NT2/D1 (cell line): Measurements from ENCODE around the gene TTC3.

Source experiments
- SUZ12 ChIP-seq: IDR thresholded peaks from 2 replicates; pipeline ENCODE4 v1.6.1; 2011; ENCODE audit not compliant: insufficient read length, insufficient read depth; ENCODE audit errors: extremely low read depth
- YY1 ChIP-seq: IDR thresholded peaks from 2 replicates; pipeline ENCODE4 v1.6.1; 2011; ENCODE audit not compliant: insufficient read length, insufficient read depth
- ZNF274 ChIP-seq: IDR thresholded peaks from 2 replicates; pipeline ENCODE4 v1.6.1; 2011; ENCODE audit warnings: mild to moderate bottlenecking, low read depth, low read length

- no peak for TF ChIP-seq YY1
- TF ChIP-seq SUZ12 = no peak
- no peak for TF ChIP-seq ZNF274
Observed at GRCh38 chr21:37164742-37165141, 91.7 kb downstream of the TTC3 start.
